HG03045 (cell line): ENCODE measurements around the gene ADAM8.
A peak's percentile ranks its signal among the peaks of the same experiment; 100 is the strongest.

Experiments
- ATAC-seq: cut with Tn5 transposase; IDR thresholded peaks from one replicate; pipeline ENCODE4 v1.9.1; 2021; ENCODE audit warnings: mild to moderate bottlenecking, moderate library complexity; ENCODE audit not compliant: unreplicated experiment

The ADAM8 gene

GRCh38 chr10:133309100-133309719, 32.5 kb upstream of the ADAM8 start:
- peak; percentile 65 for ATAC-seq

DNA sequence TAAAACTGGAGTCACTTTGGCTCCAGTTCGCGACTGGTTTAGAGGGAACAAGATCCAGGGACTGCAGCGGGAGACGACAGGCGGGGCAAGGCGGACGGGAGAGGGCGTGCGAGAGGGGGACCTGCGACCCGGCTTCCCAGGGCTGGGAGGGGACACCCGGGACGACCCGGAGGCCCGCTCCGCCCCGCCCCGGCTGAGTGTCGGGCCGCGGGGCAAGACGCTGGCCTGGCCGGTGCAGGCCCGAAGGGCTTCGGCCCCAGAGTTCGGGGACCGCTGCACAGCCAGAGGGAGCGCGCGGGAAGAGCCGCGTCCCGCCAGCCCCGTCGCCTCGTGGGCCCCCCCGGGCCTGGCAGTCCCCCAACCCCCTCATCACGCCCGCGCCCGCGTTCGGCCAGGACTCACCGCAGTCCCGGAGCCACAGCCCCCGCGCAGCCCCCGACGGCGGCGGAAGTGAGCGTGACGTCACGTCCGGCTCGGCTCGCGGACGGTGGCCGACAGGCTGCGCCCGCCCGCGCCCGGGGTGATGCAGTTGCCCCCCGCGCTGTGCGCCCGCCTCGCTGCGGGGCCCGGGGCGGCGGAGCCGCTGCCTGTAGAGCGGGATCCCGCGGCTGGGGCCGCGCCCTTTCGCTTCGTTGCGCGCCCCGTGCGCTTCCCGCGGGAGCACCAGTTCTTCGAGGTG, 31.9 kb upstream of the ADAM8 start, which contains the start of the genes TUBGCP2 and ZNF511:
Gene TUBGCP2, minus strand, starts transcription at position 452 of the 679 bp plus-strand sequence. CDS start 5,931 bp downstream, outside the sequence.
Gene ZNF511, plus strand, starts transcription at position 494 of the 679 bp plus-strand sequence. Its CDS starts 30 bp downstream, at position 524.
- peak; percentile 81 for ATAC-seq

GRCh38 chr10:133307776-133308420, 31.2 kb upstream of the ADAM8 start:
- ATAC-seq: peak; percentile 29

DNA sequence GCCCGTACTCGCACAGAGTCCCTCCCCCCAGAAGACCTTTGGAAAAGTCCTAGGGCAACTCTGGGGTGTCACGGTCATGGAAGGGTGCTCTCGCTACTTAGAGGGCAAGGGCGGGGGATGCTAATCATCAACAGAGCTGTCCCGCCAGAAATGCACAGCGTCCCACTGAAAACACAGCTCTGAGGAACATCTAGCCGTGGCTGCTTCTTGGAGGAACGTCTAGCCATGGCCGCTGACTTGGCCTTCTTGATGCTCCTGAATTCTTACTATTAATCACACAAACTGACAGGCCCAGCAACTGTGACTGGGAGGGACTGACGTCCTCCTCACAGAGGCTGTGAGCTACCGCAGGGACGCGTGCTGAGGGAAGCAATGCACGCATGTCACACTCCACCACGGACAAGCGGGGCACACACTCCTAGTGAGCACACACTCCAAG, 30.3 kb upstream of the ADAM8 start:
- no peak for ATAC-seq

DNA sequence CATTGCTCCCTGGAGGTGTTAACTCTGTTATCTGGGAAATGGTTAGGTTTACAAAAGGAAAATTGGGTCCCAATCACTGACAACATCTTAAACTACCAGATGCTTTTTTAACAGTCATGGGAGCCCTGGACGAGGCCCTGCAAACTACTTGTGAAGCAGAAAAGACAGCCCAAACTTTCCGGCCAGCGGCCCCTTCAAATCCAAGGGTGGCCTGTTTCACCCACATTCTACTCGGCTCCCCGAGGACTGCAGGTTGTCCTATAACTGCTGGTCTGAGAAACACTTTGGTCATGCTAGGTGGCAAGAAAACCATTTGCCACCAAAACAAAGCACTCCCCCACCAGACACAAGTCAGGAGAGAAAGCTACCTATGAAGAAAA, 29.4 kb upstream of the ADAM8 start:
- no peak for ATAC-seq

DNA sequence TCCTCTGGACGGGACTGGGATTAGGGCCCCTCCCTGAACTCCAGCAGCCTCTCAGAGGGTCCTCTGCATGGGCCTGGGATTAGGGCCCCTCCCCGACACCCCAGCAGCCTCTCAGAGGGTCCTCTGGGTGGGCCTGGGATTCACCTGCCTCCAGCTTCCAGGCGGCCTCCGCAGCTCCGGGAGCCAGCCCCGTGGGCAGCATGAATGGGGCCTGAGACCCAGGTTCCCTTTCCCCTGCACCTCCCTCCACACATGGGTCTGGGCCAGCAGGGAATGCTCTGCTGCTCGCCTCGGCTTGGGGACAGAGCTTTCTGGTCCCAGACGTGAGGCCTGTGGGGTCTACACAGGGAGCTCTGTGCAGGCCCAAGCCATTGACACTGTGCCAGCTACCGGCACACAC, 26.5 kb upstream of the ADAM8 start:
- no peak for ATAC-seq

DNA sequence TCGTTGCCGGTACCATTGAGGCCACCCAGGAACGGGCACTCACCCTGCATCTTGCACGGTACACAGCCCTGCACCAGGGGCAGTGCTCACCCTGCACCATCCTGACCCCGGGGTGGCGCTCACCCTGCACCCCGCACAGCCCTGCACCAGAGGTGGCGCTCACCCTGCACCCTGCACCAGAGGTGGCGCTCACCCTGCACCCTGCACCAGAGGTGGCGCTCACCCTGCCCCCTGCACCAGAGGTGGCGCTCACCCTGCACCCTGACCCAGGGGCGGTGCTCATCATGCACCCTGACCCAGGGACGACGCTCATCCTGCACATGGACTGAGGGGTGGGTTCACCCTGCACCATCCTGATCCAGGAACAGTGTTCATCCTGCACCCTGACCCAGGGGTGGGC, 25.6 kb upstream of the ADAM8 start:
- no peak for ATAC-seq

DNA sequence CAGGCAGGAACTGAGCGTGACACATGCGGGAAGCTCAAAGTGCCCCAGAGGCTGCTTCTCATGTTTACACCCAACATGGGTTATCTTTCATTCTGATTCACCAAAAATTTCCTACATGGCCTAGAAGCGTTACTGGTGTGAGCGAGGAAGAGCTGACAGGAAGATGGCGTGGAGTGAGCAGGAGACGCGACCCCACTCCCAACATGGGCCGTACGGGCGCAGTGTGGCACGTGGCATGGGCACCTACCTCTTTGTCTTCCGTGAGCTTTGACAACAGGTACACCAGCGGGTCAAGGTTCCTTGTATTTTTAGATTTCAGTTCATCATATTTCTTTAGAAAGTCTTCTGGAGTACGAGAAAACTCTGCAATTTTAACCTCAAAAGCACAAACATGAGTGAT, 23.1 kb upstream of the ADAM8 start:
- ATAC-seq: no peak

DNA sequence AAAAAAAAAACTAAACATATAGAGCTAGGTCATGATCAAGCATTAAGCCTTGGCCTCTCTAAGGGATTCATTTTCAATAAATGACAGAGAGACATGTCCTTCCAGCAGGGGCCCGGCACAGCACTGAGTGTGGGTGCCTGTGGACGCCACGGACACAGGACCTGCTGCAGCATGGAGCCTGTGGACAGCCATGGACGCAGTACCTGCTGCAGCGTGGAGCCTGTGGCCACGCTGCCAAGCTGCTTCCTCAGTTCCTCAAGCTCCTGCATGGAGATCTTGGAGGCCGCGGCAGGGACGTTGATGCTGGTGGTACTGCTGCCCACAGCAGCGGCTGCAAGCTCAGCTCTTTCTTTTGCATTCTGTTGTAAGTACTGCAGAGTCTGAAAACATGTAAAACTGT, 22.6 kb upstream of the ADAM8 start:
- ATAC-seq: no peak

DNA sequence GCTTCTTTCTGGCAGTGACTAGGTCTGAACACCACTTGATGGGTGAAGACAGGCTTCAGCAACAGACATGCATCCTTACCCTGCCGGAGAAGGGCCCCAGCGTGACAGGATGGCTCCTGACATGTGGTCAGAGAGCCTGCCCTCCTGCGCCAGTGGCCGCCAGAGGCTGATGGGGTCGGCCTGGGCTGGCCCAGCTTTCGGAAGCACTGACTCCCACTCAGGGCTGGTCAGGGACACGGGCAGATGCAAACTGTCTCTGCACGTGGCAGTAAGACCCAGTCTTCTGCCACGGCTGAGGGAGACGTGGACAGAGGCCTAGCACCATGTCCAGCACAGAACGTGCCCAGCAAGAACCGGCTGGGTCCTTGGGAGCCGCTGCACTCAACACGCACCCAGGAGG, 21.8 kb upstream of the ADAM8 start:
- ATAC-seq: no peak

GRCh38 chr10:133297504-133297903, 20.8 kb upstream of the ADAM8 start:
- ATAC-seq: no peak

- no peak for ATAC-seq
Observed at GRCh38 chr10:133295426-133296320, 19.0 kb upstream of the ADAM8 start.

GRCh38 chr10:133294189-133294588, 17.5 kb upstream of the ADAM8 start:
- ATAC-seq: no peak

- no peak for ATAC-seq
Observed at GRCh38 chr10:133293810-133294119, 17.1 kb upstream of the ADAM8 start.

DNA sequence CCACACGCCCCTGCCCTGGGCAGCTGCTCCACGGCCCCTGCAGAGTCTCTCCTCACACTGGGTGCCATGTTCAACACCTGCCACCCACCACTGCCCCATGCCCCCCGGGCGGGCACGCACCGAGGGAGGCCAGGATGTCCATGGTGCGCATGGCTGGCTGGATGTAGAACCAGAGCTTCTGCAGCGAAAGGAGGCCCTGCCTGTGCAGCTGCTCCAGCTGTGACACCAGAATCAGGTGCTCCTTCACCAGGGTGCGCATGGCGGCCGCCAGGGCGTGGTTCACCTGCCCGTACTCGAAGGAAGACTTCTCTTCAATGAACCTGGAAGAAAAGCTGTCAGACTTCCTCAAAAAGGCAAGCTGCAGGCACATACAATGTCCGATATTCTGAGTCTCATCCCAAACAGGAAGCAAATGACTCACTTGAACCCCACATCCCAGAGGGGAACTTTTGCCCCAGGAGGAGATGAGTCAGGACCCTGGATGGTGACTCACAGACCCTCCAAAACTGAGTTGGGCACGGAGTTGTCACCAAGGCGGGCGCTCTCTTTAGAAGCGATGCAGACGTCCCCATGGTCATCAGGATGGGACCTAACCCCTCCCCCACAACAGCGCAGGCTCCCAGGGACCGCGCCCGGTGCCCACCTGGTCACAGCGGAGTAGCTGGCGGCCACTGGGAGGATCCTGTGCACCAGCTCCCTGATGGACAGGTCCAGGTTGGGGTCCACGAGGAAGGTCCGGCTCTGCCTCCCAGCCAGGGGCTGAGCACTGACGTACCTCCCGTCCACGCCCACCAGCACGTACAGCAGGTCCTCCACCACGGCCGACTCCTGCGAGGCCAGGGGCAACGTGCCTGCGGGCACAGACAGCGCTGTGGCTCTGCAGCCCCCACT, 16.5 kb upstream of the ADAM8 start:
- ATAC-seq: no peak

DNA sequence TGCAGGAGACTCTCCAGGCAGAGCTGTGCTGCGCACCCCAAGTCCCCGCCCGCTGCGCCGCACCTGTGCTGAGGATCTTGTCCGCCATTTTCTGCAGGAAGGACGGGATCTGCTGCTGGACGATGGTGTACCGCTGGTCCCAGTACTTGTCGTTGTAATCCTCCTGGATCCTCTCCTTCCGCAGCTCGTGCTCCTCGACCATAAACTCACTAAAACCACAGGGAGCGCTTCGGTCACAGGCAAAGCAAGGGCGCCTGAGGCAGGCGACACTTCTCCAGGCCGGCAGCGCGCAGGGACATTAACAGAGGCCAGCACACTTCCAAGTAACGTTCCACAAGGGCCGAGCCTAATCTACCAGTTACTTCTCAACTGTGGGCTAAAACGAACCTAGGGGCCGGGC, 13.1 kb upstream of the ADAM8 start:
- no peak for ATAC-seq

- no peak for ATAC-seq
Observed at GRCh38 chr10:133287832-133288500, 11.3 kb upstream of the ADAM8 start.

DNA sequence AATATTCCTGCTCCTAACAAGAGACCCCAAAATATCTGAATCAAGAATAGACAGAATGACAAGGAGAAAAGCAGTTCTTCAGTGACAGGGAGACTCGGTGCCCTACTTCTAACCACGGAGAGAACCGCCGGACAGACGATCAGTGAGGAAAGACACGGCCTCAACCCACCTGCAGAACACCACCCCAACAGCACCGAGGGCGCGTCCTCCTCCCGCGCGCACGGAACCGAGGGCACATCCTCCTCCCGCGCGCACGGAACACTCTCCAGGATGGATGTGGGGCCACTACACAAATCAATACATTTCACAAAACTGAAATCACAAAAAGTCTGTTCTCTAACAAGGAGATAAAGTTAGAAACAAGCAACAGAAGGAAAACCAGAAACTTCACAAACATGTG, 9.7 kb upstream of the ADAM8 start:
- no peak for ATAC-seq

- ATAC-seq: no peak
Observed at GRCh38 chr10:133285217-133285616, 8.5 kb upstream of the ADAM8 start.

DNA sequence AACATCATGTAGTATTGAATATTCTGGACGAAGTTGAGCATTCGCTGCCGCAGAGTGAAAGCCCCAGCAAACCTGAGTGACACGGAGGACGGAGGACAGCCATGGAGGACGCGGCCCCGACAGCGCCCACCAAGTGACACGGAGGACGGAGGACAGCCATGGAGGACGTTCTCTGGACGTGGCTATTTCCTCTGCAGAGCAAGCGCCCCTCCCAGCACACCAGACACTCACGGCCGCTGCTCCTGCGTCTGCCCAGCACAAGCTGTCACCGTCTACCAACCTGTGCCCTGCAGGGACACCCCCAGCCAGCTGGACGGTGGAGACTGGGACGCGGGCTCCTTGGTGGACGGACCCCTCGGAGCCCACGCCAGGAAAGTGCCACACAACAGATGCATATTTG, 7.3 kb upstream of the ADAM8 start:
- no peak for ATAC-seq
